ENCODE measurements around the gene SELENOP. TPM values are rescaled to one million over a fixed set of nuclear protein-coding genes. Genes with fewer than 3 reads are reported as not detected.

Gene SELENOP
- total RNA-seq, 1 experiment from 2014 or later, result 8.5 TPM

- Mint-ChIP-seq H3K36me3 (ENCODE audit: insufficient read depth in 1 of 3, low read depth in 3 of 3) (no peaks in the 10 kb centered on the region; a peak in 1 of 7 replicates), H3K9me3 (no peaks in the 10 kb centered on the region; a peak in 1 of 5 replicates), H3K27ac (no peak overlapping the region), H3K4me1 (no peaks in the 10 kb centered on the region), H3K4me3 (no peak overlapping the region), H3K27me3 (ENCODE audit: low read depth) (no peaks in the 10 kb centered on the region)
- WGBS (ENCODE audit: extremely low coverage, insufficient read length, low lambda C conversion rate), result no CpG with 5 or more reads among the region's 9 CpGs
- Histone ChIP-seq H2BK20ac (ENCODE audit: low read depth, low read length, poor library complexity, severe bottlenecking) (no peak overlapping the region), H3K23me2 (ENCODE audit: insufficient read length, low read depth, low read length, poor library complexity, severe bottlenecking) (no peaks in the 10 kb centered on the region), H3K79me2 (ENCODE audit: insufficient read depth, low read length) (no peaks in the 10 kb centered on the region), H2AK5ac (ENCODE audit: insufficient read length, low read length) (no peak overlapping the region), H2BK5ac (ENCODE audit: insufficient read length, low read length) (no peak overlapping the region), H3K4me2 (ENCODE audit: insufficient read depth, insufficient read length, low read length) (no peak overlapping the region), H2AFZ (ENCODE audit: low read length) (no peak overlapping the region), H3K9me3 (ENCODE audit: control insufficient read depth, low read depth, low read length) (no peaks in the 10 kb centered on the region), H3K4me1 (ENCODE audit: insufficient read depth, low read length) (no peaks in the 10 kb centered on the region), H4K5ac (ENCODE audit: insufficient read length, low read depth, low read length) (no peak overlapping the region), H4K91ac (ENCODE audit: insufficient read length, low read depth, low read length) (no peak overlapping the region), H3K14ac (ENCODE audit: insufficient read depth, low read length) (no peak overlapping the region), H2BK12ac (ENCODE audit: insufficient read length, low read depth, low read length) (no peak overlapping the region), H3K18ac (ENCODE audit: insufficient read length, low read depth, low read length) (no peak overlapping the region), H3K79me1 (ENCODE audit: insufficient read depth, low read depth, low read length, poor library complexity, severe bottlenecking) (no peaks in the 10 kb centered on the region), H3K4ac (ENCODE audit: low read depth, low read length) (no peak overlapping the region), H3K56ac (ENCODE audit: insufficient read length, low read depth, low read length) (no peak overlapping the region), H2BK15ac (ENCODE audit: low read depth, low read length) (no peak overlapping the region), H3K27ac (ENCODE audit: insufficient read length, low read depth, low read length) (no peak overlapping the region), H3K9ac (ENCODE audit: extremely low read depth, insufficient read length, low read length) (no peak overlapping the region), H2BK120ac (ENCODE audit: low read depth, low read length, poor library complexity, severe bottlenecking) (no peak overlapping the region), H3T11ph (ENCODE audit: low read length) (no peak overlapping the region), H4K8ac (replicated peaks; ENCODE audit: insufficient read length, low read depth, low read length) (no peak overlapping the region), H3K23ac (ENCODE audit: insufficient read length, low read depth, low read length) (no peak overlapping the region), H4K20me1 (ENCODE audit: control insufficient read depth, insufficient read depth, insufficient read length) (no peaks in the 10 kb centered on the region), H3K27me3 (ENCODE audit: insufficient read depth, low read length) (no peaks in the 10 kb centered on the region)
- no peak for TF ChIP-seq CTCF (conservative IDR thresholded peaks at IDR 0.05)
- no peak for DNase-seq
Measured at GRCh38 chr5:42799668-42800114, 12.0 kb downstream of the SELENOP start.
